Limb (tissue), 2 donors: ENCODE results near the gene EIF6.
A peak's percentile ranks its signal among the peaks of the same experiment; 100 is the strongest.

Experiments used
- DNase-seq, 2 donors: peaks; one replicate each; pipeline ENCODE4 v3.0.0-alpha.2; 2016; ENCODE audit errors: extremely low spot score in 2 of 2

Gene EIF6

GRCh38 chr20:35314816-35315631, 30.5 kb upstream of the EIF6 start:
- no peak for DNase-seq

DNA sequence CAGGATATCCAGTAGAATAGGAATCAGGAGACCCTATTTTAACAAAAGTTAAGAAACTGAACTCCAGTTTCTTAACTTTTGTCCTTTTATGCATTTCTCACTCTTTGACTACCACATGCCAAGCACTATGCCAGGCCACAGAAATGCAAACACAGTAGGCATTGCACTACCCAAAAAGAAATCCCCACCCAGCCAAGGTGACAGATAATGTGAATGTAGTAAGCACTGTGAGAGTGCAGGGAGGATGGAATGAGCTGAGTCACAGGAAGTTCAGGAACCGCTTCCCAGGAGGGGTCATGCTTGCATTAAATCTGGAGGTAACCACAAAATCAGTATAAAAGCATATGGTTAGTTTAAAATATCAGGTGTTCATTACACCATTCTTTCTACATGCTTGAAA, 27.7 kb upstream of the EIF6 start:
- DNase-seq: no peak

GRCh38 chr20:35311822-35312221, 27.2 kb upstream of the EIF6 start:
- no peak for DNase-seq

GRCh38 chr20:35311409-35311808, 26.8 kb upstream of the EIF6 start:
- no peak for DNase-seq

- DNase-seq: no peak
These were observed 23.4 kb upstream of the EIF6 start for GRCh38 chr20:35307666-35308653.

- no peak for DNase-seq
These were observed 22.5 kb upstream of the EIF6 start for GRCh38 chr20:35306931-35307517.

GRCh38 chr20:35305682-35306556, 21.3 kb upstream of the EIF6 start:
- no peak for DNase-seq

GRCh38 chr20:35304956-35305355, 20.4 kb upstream of the EIF6 start:
- no peak for DNase-seq

DNA sequence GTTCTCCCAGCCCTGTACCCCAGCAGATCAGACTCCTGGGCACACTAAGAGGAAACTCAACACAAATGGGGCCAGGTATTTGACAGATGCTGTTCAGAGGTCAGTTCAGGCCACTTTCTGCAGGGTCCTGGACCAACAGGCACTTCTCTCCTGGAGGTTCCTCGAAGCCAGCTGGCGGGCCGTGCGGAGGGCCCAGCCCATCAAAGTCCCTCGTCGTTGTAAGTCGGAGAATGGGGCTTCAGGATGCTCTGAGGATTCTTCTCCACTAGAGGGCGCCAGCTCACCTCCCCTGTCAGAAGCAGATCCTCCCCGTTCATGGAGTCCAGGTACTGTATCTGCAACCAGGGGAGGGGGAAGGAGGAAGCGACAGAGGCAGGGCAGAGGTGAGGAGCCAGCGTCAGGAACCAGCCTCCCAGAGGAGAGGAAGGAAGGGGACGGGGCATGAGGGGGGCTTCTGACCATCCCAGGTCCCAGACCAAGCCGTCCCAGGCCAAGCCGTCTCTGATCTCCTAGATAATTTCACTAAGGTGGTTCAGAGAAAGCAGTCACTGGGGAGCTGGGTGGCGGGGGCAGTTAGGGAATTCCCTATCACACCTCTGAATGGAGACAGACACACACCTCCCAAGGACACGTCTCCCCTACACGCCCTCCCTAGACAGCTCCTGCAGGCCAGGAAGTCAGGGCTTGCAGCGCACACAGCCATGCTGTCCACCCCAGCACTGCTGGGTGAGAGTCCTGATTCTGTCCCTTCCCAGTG, 19.3 kb upstream of the EIF6 start:
- peak; percentile 77 to 84 for DNase-seq

GRCh38 chr20:35303382-35303734, 18.8 kb upstream of the EIF6 start:
- DNase-seq: no peak

DNA sequence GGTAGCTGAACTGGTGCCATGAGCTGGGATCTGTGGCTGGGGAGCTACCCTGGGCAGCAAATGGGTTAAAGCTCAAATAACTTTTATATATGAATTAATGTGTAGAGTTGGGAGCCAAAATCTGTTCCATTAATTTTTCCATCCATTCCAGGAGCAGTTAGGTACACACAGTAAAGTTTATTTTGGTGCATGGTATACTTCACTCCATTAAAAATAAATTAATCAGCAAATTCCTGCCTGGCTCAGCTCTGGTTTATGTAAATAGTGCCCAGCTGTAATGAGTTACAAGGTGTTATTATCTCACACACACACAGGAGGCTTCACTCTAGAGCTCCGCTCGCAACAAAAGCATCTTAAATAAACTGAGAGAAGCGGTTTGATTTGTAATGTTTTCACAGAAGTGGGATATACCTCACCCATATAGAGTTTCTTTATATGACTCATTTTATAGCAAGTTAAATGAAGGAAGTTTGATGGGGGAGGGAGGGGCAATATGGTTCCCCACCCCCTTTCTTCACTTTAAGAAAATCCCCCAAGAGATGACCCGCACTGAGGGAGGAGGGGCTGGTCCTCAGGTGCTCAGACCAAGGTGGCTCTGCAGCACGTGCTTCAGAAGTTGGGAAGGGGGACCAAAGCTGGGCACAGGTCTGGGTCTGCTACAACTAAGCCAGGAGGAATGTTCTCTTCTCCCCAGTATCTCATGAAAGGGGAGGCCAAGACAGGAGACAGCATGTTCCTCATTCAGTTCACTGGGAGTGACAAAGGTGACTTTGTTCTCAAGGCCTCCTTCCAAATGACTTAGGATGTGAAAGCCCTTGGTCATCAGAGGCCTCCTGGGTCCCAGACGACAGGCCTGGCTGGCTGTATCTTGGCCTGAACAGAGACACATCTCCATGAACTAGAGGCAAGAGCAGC, 18.1 kb upstream of the EIF6 start:
- no peak for DNase-seq

GRCh38 chr20:35301426-35301825, 16.9 kb upstream of the EIF6 start:
- DNase-seq: no peak

- DNase-seq: no peak
These were observed 16.1 kb upstream of the EIF6 start for GRCh38 chr20:35300469-35301262.

- no peak for DNase-seq
These were observed 15.2 kb upstream of the EIF6 start for GRCh38 chr20:35299780-35300179.

DNA sequence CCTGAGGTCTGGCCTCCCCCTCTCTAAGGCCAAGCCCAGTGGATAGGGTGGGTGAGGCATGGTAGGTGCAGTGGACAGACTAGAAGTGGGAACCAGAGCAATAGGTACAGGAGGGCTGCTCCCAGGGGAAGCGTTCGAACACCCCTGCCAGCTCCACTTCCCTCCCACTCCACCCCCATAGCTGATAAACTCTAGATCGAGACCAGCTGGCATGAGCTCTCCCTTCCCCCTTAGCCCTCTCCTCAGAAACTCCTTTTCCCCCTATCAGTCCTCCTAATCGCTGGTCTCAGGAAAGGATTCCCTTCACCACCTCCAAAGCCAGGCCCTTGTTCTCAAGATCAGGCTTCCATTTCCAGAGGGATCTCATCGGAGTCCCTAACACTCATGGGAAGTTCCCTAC, 13.7 kb upstream of the EIF6 start:
- no peak for DNase-seq

- DNase-seq: no peak
These were observed 13.2 kb upstream of the EIF6 start for GRCh38 chr20:35297740-35298139.

- DNase-seq: no peak
These were observed 12.6 kb upstream of the EIF6 start for GRCh38 chr20:35297155-35297554.

- DNase-seq: no peak
These were observed 11.6 kb upstream of the EIF6 start for GRCh38 chr20:35296101-35296554.
